HFFc6 (cell line): Measurements from ENCODE around the gene CLBA1. TPM values are rescaled to one million over a fixed set of nuclear protein-coding genes. Genes with fewer than 3 reads are reported as not detected.

Source experiments
- DNase-seq: peaks from one replicate; pipeline ENCODE4 v3.0.0-alpha.2; 2018
- H3K27ac Mint-ChIP-seq: 2 replicates; pipeline ENCODE4 v1.8.0; 2020; ENCODE audit warnings: mild to moderate bottlenecking, mixed read lengths
- H3K27me3 Mint-ChIP-seq: 2 replicates; pipeline ENCODE4 v1.8.0; 2021; ENCODE audit warnings: mild to moderate bottlenecking, moderate library complexity, mixed read lengths; ENCODE audit not compliant: insufficient read depth
- H3K36me3 Mint-ChIP-seq: 2 replicates; pipeline ENCODE4 v1.8.0; 2021; ENCODE audit warnings: low read depth, mixed read lengths
- H3K4me1 Mint-ChIP-seq: 2 replicates; pipeline ENCODE4 v1.8.0; 2020; ENCODE audit warnings: low read depth, mixed read lengths
- H3K4me3 Mint-ChIP-seq: 2 replicates; pipeline ENCODE4 v1.8.0; 2020; ENCODE audit warnings: mild to moderate bottlenecking, moderate library complexity, mixed read lengths
- H3K9me3 Mint-ChIP-seq: 2 replicates; pipeline ENCODE4 v1.8.0; 2020; ENCODE audit warnings: mild to moderate bottlenecking, mixed read lengths
- total RNA-seq, 6 experiments: library from RNA; stranded (reverse); fragmentation: NEBNext Ultra II Directional; extraction: Animal tissue kit (Norgen Biotek cat#: 25700); gene quantifications; 2 replicates in 1 of 6; 3 replicates in 5 of 6; pipeline ENCODE4 v1.2.3, GENCODE V29; 2021
- TF ChIP-seq, protein P1 (sequence below): fragments of 200-600 bp; sonication (generic); IDR thresholded peaks from 2 replicates; pipeline ENCODE4 v1.5.0; 2021; ENCODE audit warnings: antibody characterized with exemption, mild to moderate bottlenecking

Gene CLBA1
- total RNA-seq, 6 experiments from 2014 or later: 5.9 to 12.3 (median 7.9) TPM

DNA sequence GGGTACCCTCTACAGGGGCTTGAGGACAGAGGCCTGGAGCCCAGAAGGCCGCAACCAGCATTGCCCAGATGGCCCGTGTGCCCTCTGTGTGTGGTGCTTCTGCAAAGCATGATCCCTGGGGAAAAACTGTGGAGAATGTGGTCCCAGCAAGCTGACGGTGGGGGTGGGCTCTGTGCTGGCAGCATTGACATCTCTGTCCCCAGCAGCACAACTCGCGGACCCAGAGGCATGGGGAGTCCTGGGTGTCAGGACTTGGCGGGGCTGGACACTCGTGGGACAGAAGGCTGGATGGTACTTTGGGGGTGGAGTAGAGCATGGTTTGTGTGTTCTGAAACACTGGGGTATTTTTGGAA lies 4.3 kb downstream of the CLBA1 start:
- TF ChIP-seq, protein P1, sequence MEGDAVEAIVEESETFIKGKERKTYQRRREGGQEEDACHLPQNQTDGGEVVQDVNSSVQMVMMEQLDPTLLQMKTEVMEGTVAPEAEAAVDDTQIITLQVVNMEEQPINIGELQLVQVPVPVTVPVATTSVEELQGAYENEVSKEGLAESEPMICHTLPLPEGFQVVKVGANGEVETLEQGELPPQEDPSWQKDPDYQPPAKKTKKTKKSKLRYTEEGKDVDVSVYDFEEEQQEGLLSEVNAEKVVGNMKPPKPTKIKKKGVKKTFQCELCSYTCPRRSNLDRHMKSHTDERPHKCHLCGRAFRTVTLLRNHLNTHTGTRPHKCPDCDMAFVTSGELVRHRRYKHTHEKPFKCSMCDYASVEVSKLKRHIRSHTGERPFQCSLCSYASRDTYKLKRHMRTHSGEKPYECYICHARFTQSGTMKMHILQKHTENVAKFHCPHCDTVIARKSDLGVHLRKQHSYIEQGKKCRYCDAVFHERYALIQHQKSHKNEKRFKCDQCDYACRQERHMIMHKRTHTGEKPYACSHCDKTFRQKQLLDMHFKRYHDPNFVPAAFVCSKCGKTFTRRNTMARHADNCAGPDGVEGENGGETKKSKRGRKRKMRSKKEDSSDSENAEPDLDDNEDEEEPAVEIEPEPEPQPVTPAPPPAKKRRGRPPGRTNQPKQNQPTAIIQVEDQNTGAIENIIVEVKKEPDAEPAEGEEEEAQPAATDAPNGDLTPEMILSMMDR: no peak
- Mint-ChIP-seq H3K9me3 (no peaks in the 10 kb centered on the region), H3K4me1 (peaks cover 12% of the 10 kb centered on the region), H3K27me3 (peaks cover 6% of the 10 kb centered on the region; the same call in 1 of the 2 replicates), H3K36me3 (peaks cover 16% of the 10 kb centered on the region), H3K4me3 (no peak overlapping the region), H3K27ac (no peak overlapping the region)
- DNase-seq: no peak

- H3K9me3 Mint-ChIP-seq: no peaks in the 10 kb centered on the region
- peaks cover 8% of the 10 kb centered on the region for H3K27me3 Mint-ChIP-seq
- no peak for DNase-seq
- TF ChIP-seq, protein P1: no peak
- peaks cover 17% of the 10 kb centered on the region for H3K36me3 Mint-ChIP-seq
- H3K27ac Mint-ChIP-seq: no peak overlapping the region
- H3K4me1 Mint-ChIP-seq: peaks cover 7% of the 10 kb centered on the region
- no peak overlapping the region for H3K4me3 Mint-ChIP-seq
Measured at GRCh38 chr14:104991896-104992230, 6.3 kb downstream of the CLBA1 start.

- Mint-ChIP-seq H3K36me3 (peaks cover 22% of the 10 kb centered on the region), H3K9me3 (no peaks in the 10 kb centered on the region), H3K27me3 (peaks cover 8% of the 10 kb centered on the region), H3K4me1 (peaks cover under 1% of the 10 kb centered on the region), H3K27ac (no peak overlapping the region), H3K4me3 (no peak overlapping the region)
- TF ChIP-seq, protein P1: no peak
- no peak for DNase-seq
Measured at GRCh38 chr14:104992501-104992900, 6.9 kb downstream of the CLBA1 start.

DNA sequence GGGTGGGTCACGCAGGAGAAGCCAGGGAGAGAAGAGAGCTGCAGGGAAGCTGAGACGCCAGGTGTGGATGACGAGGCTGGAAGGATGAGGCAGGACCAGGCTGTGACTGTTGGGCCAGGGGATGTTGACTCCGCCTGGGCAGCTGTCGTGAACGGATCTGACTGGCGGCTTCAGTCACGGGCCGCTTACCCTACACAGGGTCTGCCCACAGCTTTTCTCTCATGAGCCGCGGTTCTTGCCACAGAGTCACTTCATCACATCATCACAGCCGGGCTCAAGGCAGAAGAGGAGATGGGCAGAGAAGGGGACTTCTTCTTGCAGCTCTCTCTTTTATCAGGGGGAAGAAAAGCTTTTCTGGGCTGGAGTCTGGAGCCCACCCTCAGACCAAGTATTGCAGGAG lies 7.7 kb downstream of the CLBA1 start:
- Mint-ChIP-seq H3K4me3 (no peak overlapping the region), H3K27ac (no peak overlapping the region), H3K27me3 (peaks cover 8% of the 10 kb centered on the region), H3K4me1 (no peaks in the 10 kb centered on the region), H3K36me3 (peaks cover 22% of the 10 kb centered on the region), H3K9me3 (no peaks in the 10 kb centered on the region)
- no peak for DNase-seq
- TF ChIP-seq, protein P1: no peak

GRCh38 chr14:104993808-104994591 lies 8.4 kb downstream of the CLBA1 start:
- DNase-seq: no peak
- TF ChIP-seq, protein P1: peak; percentile 10; the same call in 1 of the 2 replicates
- H3K9me3 Mint-ChIP-seq: no peaks in the 10 kb centered on the region
- no peak overlapping the region for H3K27ac Mint-ChIP-seq
- H3K4me3 Mint-ChIP-seq: no peak overlapping the region
- peaks cover 8% of the 10 kb centered on the region for H3K27me3 Mint-ChIP-seq
- H3K36me3 Mint-ChIP-seq: peaks cover 24% of the 10 kb centered on the region
- no peaks in the 10 kb centered on the region for H3K4me1 Mint-ChIP-seq
